Measurements from ENCODE around the gene PCDHB2.
A peak's percentile ranks its signal among the peaks of the same experiment; 100 is the strongest.
"Not testable (repeated sequence)": the region's sequence is repeated elsewhere in the genome, so short reads cannot be mapped to it uniquely, and the experiment has no call there.

PCDHB2 gene

DNA sequence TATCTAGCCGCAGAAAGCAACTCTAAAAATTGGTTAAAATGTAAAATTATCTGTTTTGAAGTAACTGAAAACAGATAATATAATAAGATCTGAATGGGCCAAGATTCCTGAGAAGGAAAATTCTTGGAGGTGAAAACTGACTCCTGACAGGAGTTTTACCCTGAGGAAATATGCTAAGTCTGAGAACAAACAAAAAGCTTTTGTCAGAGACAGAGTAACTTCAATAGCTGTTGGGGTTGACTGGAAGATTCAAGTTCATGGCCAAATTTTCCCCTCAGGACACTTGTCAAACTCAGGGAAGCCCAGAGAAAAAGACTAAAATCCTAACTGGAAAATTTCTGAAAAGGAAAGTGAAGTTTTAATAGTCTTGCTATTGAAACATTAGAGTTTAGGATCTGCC is 32.9 kb downstream of the PCDHB2 start:
- intact Hi-C loops (cut with DNase I): no loop called here
- no peak for DNase-seq

DNA sequence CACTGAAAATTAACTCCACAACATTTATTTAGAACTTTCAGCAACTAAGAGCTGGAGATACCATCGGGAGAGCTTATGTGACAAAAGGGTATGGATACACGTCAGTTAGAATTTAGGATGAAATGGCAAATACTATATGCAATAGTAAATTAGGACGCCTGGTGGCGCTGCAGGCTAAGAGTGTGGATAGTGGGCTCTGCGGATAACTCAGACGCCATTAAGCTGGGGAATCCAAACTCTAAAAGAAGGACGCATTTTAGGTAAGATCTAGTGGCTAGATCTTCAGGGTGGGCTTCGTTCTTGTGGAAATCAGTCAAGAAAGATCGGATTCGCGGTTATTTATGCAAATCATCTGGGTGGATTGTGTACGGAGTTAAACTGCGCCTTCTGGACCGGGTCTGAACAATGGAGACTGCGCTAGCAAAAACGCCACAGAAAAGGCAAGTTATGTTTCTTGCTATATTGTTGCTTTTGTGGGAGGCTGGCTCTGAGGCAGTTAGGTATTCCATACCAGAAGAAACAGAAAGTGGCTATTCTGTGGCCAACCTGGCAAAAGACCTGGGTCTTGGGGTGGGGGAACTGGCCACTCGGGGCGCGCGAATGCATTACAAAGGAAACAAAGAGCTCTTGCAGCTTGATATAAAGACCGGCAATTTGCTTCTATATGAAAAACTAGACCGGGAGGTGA is 40.8 kb downstream of the PCDHB2 start, which contains the start of gene PCDHB5:
PCDHB5 (plus strand) TSS at position 177 of the 688 bp plus-strand sequence; CDS start at position 406, 229 bp downstream.
- intact Hi-C loops (cut with DNase I): no loop called here
- DNase-seq: peak in 18 of 42 donors; percentile 12 to 76 (median 36)

DNA sequence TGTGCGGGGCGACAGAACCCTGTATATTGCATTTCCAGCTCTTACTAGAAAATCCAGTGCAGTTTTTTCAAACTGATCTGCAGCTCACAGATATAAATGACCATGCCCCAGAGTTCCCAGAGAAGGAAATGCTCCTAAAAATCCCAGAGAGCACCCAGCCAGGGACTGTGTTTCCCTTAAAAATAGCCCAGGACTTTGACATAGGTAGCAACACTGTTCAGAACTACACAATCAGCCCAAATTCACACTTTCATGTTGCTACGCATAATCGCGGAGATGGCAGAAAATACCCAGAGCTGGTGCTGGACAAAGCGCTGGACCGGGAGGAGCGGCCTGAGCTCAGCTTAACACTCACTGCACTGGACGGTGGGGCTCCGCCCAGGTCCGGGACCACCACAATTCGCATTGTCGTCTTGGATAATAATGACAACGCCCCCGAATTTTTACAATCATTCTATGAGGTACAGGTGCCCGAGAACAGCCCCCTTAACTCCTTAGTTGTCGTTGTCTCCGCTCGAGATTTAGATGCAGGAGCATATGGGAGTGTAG is 41.4 kb downstream of the PCDHB2 start:
- DNase-seq: no peak
- intact Hi-C loops (cut with DNase I): no loop called here

DNA sequence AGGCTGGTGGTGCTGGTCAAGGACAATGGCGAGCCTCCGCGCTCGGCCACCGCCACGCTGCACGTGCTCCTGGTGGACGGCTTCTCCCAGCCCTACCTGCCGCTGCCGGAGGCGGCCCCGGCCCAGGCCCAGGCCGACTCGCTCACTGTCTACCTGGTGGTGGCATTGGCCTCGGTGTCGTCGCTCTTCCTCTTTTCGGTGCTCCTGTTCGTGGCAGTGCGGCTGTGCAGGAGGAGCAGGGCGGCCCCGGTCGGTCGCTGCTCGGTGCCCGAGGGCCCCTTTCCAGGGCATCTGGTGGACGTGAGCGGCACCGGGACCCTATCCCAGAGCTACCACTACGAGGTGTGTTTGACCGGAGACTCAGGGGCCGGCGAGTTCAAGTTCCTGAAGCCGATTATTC is 42.9 kb downstream of the PCDHB2 start:
- intact Hi-C loops (cut with DNase I); DNase-seq: not testable (repeated sequence)
